ENCODE data around the gene SIGLEC14.
"Not testable (repeated sequence)": the region's sequence is repeated elsewhere in the genome, so short reads cannot be mapped to it uniquely, and the experiment has no call there.

The SIGLEC14 gene, protein sequence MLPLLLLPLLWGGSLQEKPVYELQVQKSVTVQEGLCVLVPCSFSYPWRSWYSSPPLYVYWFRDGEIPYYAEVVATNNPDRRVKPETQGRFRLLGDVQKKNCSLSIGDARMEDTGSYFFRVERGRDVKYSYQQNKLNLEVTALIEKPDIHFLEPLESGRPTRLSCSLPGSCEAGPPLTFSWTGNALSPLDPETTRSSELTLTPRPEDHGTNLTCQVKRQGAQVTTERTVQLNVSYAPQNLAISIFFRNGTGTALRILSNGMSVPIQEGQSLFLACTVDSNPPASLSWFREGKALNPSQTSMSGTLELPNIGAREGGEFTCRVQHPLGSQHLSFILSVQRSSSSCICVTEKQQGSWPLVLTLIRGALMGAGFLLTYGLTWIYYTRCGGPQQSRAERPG

DNA sequence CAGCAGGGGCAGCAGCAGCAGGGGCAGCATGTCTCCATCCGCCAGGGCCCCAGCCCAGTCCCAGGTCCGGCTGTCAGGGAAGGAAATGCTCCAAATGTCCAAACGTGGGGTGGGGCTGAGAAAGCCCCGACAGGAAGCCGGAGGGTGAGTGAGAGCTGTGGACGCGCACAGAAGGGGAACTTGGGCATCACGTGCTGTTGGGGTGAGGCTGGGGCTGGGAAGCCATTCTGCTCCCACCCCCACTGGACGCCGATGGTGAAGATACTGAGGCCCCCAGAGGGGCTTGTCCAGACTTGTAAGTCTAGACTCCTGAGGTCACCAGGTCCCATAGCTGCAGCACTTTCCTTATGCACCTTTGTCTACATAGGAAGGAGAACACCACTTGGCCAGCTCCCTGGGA, at the start of gene SIGLEC14:
Gene SIGLEC14, minus strand, starts transcription at position 96 of the 400 bp plus-strand sequence. Its CDS starts 66 bp downstream, at position 30.
- DNase-seq (ENCODE audit: low read depth, low spot score): not testable (repeated sequence)

DNA sequence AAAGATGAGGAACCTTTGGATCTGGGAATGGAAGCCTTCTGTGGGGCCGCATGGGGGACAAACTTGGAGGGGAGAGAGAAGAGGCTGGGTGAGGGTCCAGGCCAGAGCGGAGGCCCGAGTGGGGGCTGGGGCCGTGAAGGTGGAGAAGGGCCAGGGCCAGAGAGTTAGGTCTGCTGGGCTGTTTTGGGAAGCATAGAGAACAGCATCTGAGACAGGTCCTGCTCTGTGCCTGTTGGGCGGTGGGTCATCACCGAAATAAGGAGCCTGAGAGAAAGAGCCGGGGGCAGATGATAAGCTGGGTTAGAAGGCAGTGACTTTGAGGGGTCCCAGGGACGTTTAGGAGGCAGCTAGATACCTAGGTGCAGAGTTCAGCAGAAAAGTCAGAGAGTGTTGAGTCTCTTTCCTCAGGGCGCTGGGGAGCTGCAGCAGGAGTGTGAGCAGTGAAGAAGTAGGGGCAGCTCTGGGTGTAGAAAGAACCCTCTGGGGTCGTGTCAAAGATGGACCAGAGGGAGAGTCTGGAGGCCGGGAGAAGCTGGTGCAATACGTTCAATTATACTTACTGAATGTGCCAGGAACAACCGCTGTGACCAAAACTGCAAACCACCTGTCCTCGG, 49.2 kb upstream of the SIGLEC14 start:
- DNase-seq (ENCODE audit: low read depth, low spot score): no peak

DNA sequence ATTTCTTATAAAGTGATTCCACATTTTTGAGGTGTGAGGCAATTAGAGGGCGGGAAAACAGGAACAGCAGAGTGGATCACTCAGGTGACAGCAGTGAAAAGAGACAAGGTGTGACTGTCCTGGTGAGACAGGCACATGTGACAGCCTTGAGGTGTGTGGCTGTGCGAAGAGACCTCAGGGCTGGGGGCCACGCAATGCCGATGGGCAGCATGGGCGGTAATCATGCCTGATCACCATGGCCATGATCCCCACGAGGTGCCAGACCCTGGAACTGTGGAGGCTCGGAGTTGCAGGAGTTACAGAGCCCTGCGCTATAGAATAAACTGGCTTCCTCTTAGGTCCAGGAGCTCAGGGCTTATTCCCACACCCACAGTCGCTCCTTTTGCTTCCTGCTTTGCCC, 48.5 kb upstream of the SIGLEC14 start:
- DNase-seq (ENCODE audit: low read depth, low spot score): no peak

DNA sequence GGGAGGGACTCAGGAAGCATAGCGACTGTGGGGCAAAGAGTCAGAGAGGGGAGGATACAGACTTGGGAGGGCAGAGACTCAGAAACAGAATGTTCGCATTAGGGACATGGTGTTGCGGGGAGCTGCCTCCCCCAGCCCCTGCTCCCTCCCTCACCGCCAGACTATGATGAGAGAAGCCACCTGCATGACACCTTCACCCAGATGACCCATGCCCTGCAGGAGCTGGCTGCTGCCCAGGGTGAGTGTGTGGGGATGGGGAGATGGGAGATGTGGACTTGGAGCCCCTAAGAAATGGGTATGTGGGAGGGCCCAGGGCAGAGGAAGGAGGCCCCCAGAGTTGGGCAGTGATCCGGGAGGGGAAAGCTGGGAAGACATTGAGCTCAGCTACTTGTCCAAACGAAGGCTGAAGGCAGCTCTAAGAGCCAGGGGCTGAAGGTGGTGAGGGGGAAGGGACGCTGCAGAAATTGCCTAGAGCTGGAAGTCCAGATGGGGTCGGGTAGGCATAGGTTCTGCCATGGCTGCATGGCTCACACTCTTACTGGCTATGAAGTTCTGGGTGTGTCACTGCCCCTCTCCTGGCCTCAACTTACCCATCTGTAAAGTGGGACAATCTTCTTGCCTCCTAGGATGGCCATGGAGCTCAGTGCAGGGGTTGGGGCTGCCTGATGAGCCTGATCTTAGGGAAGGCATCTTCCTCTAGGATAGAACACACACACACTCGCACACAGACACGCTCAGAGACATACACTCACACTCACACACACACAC, 47.9 kb upstream of the SIGLEC14 start:
- no peak for DNase-seq (ENCODE audit: low read depth, low spot score)

DNA sequence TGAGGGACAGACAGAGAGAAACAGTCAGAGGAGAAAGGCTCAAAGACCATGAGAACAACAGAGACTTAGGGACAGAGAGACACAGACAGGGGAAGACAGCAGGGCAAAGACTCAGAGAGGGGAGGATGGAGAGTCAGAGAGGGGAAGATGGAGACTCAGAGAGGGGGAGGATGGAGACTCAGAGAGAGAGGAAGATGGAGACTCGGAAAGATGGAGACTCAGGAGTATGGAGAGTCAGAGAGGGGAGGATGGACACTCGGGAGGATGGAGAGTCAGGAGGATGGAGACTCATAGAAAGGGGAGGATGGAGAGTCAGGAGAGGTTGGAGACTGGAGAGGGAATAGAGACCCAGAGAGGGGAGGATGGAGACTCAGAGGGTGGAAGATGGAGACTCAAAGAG, 47.2 kb upstream of the SIGLEC14 start:
- no peak for DNase-seq (ENCODE audit: low read depth, low spot score)

DNA sequence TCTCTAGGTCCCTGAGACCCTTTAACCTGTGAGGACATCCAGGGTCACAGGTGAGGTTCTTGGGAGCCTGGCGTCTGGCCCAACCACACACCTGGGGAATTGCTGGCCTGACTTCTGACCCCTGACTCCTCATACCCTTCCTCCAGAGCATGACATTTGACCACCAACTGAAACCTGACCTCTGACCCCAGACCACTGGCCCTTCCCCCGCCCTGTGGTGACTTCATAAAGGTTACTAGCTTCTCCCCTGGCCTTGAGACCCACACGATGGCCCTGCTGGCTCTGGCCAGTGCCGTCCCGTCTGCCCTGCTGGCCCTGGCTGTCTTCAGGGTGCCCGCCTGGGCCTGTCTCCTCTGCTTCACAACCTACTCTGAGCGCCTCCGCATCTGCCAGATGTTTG, 46.6 kb upstream of the SIGLEC14 start, which contains the start of gene SPACA6:
Gene SPACA6, plus strand, starts transcription at position 71 of the 400 bp plus-strand sequence. Its CDS starts 197 bp downstream, at position 268.
- no peak for DNase-seq (ENCODE audit: low read depth, low spot score)

DNA sequence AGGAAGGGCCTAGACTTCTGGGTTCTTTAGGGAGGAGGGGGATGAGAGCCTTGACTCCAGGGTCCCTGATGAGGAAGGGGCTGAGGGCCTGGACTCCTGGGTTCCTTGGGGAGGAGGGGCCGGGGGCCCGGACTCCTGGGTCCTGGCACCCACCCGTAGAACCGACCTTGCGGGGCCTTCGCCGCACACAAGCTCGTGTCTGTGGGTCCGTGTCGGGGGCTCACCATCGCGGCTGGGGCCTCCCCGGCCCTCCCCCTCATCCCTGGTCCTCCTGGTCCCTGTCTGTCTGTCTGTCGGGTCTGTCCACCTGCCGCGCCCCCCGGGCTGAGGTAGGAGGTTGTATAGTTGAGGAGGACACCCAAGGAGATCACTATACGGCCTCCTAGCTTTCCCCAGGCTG, 45.8 kb upstream of the SIGLEC14 start:
- no peak for DNase-seq (ENCODE audit: low read depth, low spot score)

DNA sequence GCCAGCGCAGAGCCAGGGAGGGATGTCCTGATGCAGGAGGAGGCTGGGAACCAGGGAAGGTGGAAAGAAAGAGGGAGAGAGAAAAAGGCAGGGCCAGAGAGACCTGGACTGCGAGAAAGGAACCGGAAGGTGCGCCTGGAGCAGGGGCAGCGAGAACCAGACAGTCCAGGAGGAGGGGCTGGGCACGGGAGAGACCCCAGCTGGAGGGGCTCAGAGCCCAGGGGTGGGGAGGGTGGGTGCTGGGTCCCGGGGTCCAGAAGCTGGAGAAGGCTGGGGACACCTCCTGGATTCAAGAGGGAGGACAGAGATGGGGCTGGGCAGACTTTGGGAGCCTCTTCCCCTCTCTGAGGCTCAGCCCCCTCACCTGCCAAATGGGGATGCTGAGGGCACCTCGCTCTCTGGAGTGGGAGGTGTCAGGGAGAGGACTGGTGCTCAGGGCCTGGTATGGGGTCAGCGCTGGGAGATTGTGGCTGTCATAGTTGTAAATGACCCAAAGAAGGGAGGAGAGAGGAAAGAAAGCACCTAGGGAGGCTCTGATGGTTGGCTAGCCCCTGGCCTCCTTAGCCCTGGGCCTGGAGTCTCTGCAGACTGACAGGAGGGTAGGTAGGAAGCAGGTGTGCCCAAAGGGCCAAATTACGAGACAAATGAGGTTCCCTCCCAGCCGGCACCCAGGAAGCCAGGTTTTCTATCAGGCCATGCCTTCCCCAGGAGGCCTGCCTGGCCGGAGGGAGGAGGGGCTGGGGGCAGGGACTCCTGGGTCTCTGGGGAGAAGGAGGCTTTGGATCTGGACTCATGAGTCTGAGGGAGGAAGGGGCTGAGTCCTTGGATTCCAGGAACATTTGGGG, 45.2 kb upstream of the SIGLEC14 start:
- DNase-seq (ENCODE audit: low read depth, low spot score): no peak

DNA sequence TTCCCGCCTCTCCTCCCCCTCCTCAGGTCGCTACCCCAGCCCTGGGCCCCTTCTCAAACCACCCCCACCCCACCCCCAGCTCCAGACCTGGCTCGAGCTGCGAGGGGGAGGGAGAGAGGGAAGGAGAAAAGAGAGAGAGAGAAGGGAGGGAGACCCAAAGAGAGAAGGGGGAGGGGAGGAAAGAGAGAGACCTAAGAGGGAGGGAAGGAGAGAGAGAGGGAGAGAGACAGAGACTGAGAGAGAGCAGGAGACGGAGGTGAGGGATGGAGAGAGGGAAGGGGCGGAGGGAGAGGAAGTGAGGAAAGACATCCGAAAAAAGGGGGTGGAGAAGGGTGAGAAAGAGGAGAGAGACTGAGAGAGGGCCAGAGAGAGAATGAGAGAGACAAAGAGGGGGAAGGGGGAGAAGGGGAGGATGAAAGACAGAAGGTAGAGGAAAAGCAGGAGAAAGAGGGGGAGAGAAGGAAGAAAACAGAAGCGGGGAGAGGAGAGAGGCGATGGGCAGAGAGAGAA, 44.5 kb upstream of the SIGLEC14 start:
- DNase-seq (ENCODE audit: low read depth, low spot score): no peak

DNA sequence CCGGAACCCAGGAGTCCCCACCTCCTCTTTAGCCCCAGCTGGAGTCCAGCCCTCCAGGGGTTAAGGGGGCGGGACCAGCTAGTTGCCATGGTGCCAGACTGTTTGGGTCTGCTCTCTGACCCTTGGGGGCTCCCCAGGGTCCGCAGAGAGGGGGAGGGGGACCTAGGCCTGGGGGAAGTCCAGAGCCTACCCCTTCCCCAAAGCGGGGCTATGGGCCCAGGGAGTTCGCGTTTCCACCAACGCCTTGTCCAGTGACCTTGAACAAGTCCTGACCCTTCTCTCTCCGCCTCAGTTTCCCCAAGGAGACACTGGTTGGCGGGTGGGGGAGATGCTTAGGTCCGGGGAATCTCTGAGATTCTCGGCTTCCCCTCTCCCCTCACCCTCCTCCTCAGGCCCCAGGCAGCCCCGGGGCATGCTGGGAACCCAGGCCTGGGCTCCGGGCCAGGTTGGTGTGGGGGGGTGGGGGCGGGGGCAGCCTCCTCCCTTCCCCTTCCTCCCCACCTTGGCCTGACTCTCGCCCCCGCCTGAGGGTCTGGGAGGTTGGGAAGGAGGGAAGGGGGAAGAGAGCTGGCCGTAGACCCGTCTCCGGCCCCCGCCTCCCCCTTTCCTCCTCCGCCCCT, 43.9 kb upstream of the SIGLEC14 start:
- no peak for DNase-seq (ENCODE audit: low read depth, low spot score)

DNA sequence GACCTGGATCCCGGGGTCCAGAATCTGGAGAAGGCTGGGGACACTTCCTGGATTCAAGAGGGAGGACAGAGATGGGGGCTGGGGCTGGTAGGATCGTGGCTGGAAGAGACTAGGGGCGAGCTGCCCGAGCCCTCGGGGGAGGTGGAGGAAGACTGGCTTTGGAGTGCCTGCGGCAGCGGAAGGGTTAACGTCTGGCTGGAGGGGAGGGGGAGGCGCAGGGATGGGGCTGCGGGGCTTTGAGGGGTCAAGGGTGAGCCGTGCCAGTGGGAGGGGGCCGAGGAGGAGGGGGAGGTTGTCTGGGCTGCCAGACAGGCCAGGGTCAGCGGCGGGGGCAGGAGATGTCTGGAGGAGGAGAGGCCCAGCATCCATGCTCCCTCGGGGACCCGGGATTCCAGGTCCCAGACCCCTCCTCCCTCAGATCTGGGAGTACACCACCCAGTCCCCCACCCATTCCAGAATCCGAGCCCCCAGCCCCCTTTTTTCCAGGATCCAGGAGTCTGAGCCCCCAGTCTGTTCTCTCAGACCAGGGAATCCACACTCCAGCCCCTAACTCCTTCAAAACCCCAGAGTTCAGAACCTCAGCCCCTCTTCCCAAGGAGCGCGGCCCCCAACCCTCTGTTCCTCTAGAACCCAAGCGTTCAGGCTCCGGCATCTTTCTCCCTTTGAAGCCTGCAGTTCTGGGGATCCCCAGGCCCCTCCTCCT, 43.3 kb upstream of the SIGLEC14 start:
- DNase-seq (ENCODE audit: low read depth, low spot score): no peak

DNA sequence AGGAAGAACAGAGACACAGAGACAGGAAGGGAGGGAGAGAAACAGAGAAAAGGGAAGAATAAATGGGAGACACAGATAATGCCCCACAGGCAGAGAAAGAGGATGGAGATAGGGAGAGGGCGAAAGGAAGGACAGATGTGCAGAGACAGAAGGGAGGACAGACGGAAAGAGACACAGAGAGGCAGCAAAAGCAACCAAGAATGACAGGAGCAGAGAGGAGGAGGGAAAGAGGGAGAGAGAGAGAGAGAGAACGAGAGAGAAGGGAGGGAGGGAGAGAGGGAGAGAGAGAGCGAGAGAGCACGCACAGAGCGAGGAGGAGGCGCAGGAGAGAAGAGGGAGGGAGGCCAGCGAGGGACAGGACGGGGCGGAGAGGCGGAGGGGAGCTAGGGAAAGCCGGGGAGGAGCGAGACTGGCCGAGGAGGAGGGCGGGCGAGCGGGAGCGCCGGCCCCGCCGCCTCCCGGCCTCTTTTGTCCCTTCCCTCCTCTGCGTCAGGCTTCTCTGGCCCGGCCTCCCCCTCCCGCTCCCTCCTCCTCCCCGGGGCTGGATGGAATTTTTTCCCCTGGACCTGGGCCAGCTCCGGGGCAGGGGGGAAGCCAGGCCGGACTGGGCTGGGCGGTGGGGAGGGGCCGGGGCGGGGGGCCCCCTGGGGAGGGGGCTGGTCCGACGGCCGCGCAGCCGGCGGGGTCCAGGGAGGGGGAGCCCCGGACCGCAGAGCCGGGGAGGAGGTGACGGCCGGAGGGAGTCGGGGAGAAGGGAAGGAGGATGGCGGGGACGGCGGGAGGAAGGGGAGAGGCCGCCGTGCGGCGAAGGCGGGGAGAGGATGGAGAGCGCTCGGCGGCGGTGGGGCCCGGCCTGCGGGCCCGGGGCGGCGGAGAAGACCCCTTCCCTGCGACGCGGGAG, 42.3 kb upstream of the SIGLEC14 start:
- DNase-seq (ENCODE audit: low read depth, low spot score): peak; percentile 86

DNA sequence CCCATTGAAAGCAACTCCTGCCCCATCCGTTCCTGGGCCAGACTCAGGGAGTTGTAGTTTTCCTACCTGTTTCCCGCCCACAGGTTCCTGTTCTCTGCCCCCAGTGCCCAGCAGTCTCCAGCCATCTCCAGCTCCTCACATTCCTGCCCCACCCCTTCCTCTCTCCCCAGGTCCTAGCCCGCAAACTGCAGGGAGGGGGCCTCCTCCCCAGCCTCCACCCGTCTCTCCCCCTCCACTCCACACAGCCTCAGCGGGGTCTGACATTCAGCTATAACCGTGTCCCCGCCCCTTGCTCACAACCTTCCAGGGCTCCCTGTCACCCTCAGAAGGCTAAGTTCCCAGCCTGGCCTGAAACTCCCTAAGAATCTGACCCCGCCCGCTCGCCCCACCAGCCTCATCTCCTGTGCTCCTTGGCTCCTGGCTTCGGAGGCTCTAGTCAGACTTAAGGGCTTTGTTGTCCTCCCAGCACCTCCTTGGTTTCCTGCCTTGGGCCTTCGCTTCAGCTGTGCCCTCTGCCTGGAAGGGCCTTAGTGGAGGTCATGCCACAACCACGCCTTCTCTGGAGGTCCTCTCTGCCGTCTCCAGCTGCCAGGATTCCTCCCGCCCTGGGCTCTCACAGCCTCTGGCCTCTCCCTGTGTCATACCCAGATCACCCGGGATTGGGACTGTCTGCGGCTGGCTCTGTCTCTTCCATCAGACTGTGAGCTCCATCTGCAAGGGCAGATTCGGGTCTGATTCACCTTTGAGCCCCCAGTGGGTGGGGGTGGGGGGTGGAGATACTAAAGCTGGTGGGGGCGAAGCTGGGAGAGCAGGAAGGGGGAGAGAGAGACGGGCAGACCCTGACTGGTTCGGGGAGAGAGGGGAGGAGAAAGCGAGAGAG, 41.4 kb upstream of the SIGLEC14 start:
- no peak for DNase-seq (ENCODE audit: low read depth, low spot score)

DNA sequence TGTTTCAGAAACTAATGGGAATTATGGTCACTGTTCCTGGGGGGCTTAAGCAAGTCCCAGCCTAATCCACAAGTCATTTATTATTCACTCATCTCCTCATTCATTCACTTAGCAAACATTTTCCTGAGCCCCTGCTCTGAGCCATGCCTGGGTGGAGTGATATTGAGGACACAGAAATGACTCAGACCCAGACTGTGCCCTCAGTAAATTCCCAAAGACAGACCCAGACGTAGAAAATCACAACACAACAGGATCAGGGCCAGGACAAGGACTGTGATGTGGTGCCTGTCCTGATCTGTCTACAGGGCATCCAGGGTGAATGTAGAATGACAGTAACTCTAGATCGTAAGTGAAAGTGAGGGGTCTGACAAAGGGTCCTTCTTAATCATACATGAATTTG, 39.5 kb upstream of the SIGLEC14 start:
- no peak for DNase-seq (ENCODE audit: low read depth, low spot score)

DNA sequence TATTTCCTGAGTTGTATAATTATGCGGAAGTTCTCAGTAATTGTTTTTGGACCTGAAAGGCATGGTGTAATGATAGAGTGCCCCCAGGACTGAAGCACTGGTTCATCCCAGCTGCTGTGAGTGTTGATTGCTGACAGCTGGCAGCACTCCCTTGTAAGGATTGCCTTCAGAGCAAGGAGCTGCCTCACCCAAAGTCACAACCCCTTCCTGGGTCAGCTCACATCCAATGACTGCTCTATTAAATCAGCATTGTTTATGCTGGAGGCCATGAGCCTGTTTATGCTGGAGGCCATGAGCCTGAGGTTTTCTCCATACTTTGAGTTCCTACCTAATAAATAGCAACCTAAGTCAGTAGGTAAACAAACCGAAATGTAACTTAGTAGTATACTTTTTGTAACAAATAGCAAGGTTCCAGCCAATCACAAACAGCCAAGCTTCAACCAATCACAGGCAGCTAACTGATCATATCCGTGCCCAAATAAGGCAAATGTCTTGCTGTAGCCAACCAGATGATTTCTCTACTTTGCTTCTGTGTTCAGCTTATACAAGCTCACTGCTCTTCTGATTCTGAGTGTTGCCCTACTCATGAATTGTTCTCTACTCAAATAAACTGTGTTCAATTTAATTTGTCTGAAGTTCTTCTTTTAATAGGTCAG, 34.8 kb upstream of the SIGLEC14 start:
- DNase-seq (ENCODE audit: low read depth, low spot score): no peak

DNA sequence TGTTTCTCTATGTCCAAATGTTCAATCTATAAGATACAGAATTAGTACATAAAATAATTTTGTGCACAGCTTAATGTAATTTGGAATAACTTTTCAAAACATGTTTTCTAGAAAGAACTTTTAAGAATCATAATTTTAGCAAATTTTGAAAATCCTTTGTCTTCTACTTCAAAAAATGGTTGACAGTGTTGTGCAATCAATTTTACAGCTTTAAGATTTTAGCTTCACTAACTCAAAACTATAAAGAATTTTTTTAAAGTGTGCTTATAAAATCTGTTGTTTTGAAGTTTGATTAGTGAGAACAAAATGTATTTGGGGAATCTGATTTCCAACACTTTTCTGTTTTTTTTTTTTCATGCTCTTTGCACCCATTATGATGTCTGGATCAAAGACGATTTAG, 33.8 kb upstream of the SIGLEC14 start:
- DNase-seq (ENCODE audit: low read depth, low spot score): no peak

DNA sequence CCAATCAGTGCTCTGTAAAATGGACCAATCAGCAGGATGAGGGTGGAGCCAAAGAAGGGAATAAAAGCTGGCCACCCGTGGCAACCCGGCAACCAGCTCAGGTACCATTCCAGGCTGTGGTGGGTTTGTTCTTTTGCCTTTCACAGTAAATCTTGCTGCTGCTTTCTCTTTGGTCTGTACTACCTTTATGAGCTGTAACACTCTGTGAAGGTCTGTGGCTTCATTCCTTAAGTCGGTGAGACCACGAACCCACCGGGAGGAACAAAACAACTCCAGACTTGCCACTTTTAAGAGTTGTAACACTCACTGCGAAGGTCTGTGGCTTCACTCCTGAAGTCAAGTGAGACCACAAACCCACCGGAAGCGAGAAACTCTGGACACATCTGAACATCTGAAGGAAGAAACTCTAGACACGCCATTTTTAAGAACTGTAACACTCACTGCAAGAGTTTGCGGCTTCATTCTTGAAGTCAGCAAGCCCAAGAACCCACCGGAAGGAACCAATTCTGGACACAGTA, 30.0 kb upstream of the SIGLEC14 start:
- no peak for DNase-seq (ENCODE audit: low read depth, low spot score)

All from smooth muscle cell of the brain vasculature (primary cell).